Measurements from ENCODE around the gene RBM15. TPM values are rescaled to one million over a fixed set of nuclear protein-coding genes. Genes with fewer than 3 reads are reported as not detected.

RBM15 gene
- total RNA-seq, 2 donors from 2014 or later = 21.4 to 25.9 TPM

DNA sequence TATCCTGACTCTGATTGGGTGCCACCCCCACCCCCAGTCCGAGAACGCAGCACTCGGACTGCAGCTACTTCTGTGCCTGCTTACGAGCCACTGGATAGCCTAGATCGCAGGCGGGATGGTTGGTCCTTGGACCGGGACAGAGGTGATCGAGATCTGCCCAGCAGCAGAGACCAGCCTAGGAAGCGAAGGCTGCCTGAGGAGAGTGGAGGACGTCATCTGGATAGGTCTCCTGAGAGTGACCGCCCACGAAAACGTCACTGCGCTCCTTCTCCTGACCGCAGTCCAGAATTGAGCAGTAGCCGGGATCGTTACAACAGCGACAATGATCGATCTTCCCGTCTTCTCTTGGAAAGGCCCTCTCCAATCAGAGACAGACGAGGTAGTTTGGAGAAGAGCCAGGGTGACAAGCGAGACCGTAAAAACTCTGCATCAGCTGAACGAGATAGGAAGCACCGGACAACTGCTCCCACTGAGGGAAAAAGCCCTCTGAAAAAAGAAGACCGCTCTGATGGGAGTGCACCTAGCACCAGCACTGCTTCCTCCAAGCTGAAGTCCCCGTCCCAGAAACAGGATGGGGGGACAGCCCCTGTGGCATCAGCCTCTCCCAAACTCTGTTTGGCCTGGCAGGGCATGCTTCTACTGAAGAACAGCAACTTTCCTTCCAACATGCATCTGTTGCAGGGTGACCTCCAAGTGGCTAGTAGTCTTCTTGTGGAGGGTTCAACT is 2.1 kb downstream of the RBM15 start:
- Histone ChIP-seq H3K4me3 (no peak overlapping the region), H3K27ac (no peak overlapping the region), H3K9me3 (no peaks in the 10 kb centered on the region), H3K36me3 (replicated peaks in 1 of 2; ENCODE audit: insufficient read depth in 1 of 2, low read depth in 2 of 2) (peaks cover 0 to 2% of the 10 kb centered on the region in 2 donors), H3K27me3 (no peaks in the 10 kb centered on the region), H3K4me1 (peaks cover 60% of the 10 kb centered on the region)
- TF ChIP-seq, protein P1, sequence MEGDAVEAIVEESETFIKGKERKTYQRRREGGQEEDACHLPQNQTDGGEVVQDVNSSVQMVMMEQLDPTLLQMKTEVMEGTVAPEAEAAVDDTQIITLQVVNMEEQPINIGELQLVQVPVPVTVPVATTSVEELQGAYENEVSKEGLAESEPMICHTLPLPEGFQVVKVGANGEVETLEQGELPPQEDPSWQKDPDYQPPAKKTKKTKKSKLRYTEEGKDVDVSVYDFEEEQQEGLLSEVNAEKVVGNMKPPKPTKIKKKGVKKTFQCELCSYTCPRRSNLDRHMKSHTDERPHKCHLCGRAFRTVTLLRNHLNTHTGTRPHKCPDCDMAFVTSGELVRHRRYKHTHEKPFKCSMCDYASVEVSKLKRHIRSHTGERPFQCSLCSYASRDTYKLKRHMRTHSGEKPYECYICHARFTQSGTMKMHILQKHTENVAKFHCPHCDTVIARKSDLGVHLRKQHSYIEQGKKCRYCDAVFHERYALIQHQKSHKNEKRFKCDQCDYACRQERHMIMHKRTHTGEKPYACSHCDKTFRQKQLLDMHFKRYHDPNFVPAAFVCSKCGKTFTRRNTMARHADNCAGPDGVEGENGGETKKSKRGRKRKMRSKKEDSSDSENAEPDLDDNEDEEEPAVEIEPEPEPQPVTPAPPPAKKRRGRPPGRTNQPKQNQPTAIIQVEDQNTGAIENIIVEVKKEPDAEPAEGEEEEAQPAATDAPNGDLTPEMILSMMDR (IDR thresholded peaks at IDR 0.05) = no peak
- no peak for TF ChIP-seq POLR2A (IDR thresholded peaks at IDR 0.05)
- intact Hi-C loops (cut with DNase I) = no loop called here
- ATAC-seq (no peak), DNase-seq (no peak)
- 83 to 91% methylated on average over 24 to 27 of the region's 27 CpGs for whole genome bisulfite sequencing, 2 donors

DNA sequence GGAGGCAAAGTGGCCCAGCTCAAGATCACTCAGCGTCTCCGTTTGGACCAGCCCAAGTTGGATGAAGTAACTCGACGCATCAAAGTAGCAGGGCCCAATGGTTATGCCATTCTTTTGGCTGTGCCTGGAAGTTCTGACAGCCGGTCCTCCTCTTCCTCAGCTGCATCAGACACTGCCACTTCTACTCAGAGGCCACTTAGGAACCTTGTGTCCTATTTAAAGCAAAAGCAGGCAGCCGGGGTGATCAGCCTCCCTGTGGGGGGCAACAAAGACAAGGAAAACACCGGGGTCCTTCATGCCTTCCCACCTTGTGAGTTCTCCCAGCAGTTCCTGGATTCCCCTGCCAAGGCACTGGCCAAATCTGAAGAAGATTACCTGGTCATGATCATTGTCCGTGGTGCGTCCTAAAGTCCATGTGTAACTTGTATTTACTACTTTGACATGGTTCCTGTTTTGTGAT is 2.7 kb downstream of the RBM15 start:
- WGBS, 2 donors = 62% methylated on average over 9 of the region's 9 CpGs
- intact Hi-C loops (cut with DNase I) = no loop called here
- TF ChIP-seq, protein P1 (IDR thresholded peaks at IDR 0.05) = no peak
- no peak for TF ChIP-seq POLR2A (IDR thresholded peaks at IDR 0.05)
- H3K27me3 ChIP-seq = no peaks in the 10 kb centered on the region
- no peak overlapping the region for H3K27ac ChIP-seq
- H3K4me3 ChIP-seq = no peak overlapping the region
- DNase-seq (no peak), ATAC-seq (no peak)
- H3K9me3 ChIP-seq = no peaks in the 10 kb centered on the region
- peaks cover 0 to 2% of the 10 kb centered on the region in 2 donors for H3K36me3 ChIP-seq (replicated peaks in 1 of 2; ENCODE audit: insufficient read depth in 1 of 2, low read depth in 2 of 2)
- peaks cover 58% of the 10 kb centered on the region for H3K4me1 ChIP-seq

DNA sequence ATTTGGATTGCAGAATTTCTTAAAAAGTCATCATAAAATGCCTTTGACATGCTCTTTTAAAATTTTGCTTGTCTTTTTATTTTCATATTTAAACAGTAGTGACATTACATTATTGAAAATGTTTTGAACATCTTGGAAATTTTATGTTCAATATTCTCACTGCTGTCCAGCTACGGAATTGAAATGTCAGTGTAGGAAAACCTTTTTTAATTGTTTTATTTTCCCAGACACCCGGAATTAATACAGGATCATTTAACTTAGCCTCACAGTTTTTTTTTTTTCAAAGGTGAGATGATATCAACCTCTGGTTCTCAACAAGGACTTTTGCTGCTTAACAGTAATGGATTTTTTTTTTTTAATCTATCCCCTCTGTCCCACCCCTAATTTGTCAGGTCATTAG is 4.1 kb downstream of the RBM15 start:
- WGBS, 2 donors = 54 to 56% methylated on average over 2 of the region's 2 CpGs
- H3K4me3 ChIP-seq = no peak overlapping the region
- intact Hi-C loops (cut with DNase I) = no loop called here

DNA sequence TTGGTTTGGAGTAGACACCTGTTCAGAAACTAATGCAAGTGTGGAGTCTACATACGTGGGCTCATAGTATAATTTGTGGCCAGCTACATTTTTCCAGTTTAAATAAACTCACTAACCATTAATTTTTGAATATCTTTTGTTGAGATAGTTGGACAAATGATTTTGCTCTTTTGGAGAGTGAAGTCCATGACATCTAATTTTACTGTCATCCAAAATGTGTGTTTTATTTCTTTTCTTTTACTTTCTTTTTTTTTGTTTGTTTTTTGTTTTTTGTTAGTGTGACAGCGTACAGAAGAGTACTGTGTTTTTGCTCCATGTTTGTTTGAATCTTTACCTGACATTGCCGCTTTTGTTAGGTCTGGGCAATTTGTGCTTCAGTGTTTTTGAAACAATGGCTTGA is 5.0 kb downstream of the RBM15 start:
- H3K27me3 ChIP-seq = no peaks in the 10 kb centered on the region
- DNase-seq = no peak
- no peak for TF ChIP-seq POLR2A (IDR thresholded peaks at IDR 0.05)
- TF ChIP-seq, protein P1 (IDR thresholded peaks at IDR 0.05) = no peak
- 75 to 81% methylated on average over 3 of the region's 3 CpGs for WGBS, 2 donors
- no peaks in the 10 kb centered on the region for H3K9me3 ChIP-seq
- H3K4me3 ChIP-seq = no peak overlapping the region
- H3K27ac ChIP-seq = no peak overlapping the region
- H3K4me1 ChIP-seq = peaks cover 71% of the 10 kb centered on the region
- intact Hi-C loops (cut with DNase I) = no loop called here
- ATAC-seq = no peak
- peaks cover 0 to 2% of the 10 kb centered on the region in 2 donors for H3K36me3 ChIP-seq (replicated peaks in 1 of 2; ENCODE audit: insufficient read depth in 1 of 2, low read depth in 2 of 2)

More for the DNA sequence above, 4.1 kb downstream of the RBM15 start:
- no peaks in the 10 kb centered on the region for H3K9me3 ChIP-seq
- DNase-seq (no peak), ATAC-seq (no peak)
- no peaks in the 10 kb centered on the region for H3K27me3 ChIP-seq
- peaks cover 62% of the 10 kb centered on the region for H3K4me1 ChIP-seq
- TF ChIP-seq POLR2A (IDR thresholded peaks at IDR 0.05) = no peak
- TF ChIP-seq, protein P1 (IDR thresholded peaks at IDR 0.05) = no peak
- peaks cover 0 to 2% of the 10 kb centered on the region in 2 donors for H3K36me3 ChIP-seq (replicated peaks in 1 of 2; ENCODE audit: insufficient read depth in 1 of 2, low read depth in 2 of 2)
- H3K27ac ChIP-seq = no peak overlapping the region

DNA sequence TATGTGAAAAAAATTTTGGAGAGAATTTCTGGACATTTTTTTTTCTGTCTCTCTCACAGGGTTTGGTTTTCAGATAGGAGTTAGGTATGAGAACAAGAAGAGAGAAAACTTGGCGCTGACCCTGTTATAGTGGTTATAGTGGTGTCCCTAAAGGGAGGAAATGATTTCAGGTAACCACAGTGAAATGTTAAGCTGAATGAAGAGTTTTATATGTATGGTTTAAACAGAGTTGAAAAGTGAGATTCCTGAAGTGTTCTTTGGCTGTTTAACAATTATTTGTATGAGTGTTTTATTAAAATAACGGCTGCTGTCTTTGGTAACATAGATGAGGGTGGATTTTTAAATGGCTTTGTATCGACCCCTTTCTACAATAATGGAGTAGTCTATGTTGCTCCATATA is 6.3 kb downstream of the RBM15 start:
- no peak overlapping the region for H3K4me3 ChIP-seq
- peaks cover 0 to 2% of the 10 kb centered on the region in 2 donors for H3K36me3 ChIP-seq (replicated peaks in 1 of 2; ENCODE audit: insufficient read depth in 1 of 2, low read depth in 2 of 2)
- TF ChIP-seq, protein P1 (IDR thresholded peaks at IDR 0.05) = no peak
- TF ChIP-seq POLR2A (IDR thresholded peaks at IDR 0.05) = no peak
- peaks cover 80% of the 10 kb centered on the region for H3K4me1 ChIP-seq
- H3K9me3 ChIP-seq = no peaks in the 10 kb centered on the region
- intact Hi-C loops (cut with DNase I) = no loop called here
- no peak for DNase-seq
- WGBS, 2 donors = 80 to 86% methylated on average over 3 of the region's 3 CpGs
- no peaks in the 10 kb centered on the region for H3K27me3 ChIP-seq
- ATAC-seq = no peak
- H3K27ac ChIP-seq = no peak overlapping the region
